ENCODE data around the gene TARDBP.

DNA sequence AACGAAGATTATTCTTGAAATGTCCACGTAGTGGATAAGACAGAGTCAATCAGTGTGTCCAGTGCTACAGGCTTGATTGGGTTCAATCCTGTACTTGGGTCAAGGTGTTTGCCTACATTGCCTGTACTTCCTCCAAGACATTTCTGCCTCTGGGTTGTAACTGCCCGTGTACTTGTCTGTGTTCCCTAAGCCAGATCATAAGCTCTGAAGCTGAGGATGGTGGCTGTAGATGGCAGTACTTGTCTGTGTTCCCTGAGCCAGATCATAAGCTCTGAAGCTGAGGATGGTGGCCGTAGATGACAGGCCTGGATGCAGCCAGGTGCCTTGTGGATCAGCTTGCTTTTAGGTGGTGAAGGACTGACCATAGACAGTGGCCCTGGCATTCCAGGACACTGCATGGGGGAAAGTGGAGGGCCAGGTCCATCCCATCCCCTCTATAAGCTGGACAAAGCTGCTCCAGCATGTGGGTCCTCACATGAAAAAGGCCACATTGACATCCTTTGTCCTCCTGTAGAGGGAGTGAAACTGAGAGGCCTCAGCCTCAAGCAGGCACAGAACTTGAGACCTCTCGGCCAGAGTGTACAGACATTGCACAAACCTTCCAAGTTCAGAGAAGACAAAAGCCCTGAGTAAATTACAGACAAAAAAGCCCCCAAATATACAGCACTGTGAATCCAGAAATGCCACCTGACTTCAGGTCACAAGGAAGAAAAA is 49.4 kb downstream of the TARDBP start:
- TF ChIP-seq JUN (IDR thresholded peaks at IDR 0.05; ENCODE audit: borderline replicate concordance, low read depth, low read length) (no peak), JUN (CRISPR knock-in tag; IDR thresholded peaks at IDR 0.05; ENCODE audit: borderline replicate concordance) (no peak), CEBPB (tag; IDR thresholded peaks at IDR 0.05) (no peak)
- TF ChIP-seq, protein P1, sequence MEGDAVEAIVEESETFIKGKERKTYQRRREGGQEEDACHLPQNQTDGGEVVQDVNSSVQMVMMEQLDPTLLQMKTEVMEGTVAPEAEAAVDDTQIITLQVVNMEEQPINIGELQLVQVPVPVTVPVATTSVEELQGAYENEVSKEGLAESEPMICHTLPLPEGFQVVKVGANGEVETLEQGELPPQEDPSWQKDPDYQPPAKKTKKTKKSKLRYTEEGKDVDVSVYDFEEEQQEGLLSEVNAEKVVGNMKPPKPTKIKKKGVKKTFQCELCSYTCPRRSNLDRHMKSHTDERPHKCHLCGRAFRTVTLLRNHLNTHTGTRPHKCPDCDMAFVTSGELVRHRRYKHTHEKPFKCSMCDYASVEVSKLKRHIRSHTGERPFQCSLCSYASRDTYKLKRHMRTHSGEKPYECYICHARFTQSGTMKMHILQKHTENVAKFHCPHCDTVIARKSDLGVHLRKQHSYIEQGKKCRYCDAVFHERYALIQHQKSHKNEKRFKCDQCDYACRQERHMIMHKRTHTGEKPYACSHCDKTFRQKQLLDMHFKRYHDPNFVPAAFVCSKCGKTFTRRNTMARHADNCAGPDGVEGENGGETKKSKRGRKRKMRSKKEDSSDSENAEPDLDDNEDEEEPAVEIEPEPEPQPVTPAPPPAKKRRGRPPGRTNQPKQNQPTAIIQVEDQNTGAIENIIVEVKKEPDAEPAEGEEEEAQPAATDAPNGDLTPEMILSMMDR (IDR thresholded peaks at IDR 0.05 in 2 of 3, conservative IDR thresholded peaks at IDR 0.05 in 1 of 3; ENCODE audit: insufficient read depth in 2 of 3, low read depth in 1 of 3, low read length in 3 of 3): peak in 2 of 3 experiments; percentile 2 to 16; a peak in 1 of 6 replicates
- TF ChIP-seq, protein P2, sequence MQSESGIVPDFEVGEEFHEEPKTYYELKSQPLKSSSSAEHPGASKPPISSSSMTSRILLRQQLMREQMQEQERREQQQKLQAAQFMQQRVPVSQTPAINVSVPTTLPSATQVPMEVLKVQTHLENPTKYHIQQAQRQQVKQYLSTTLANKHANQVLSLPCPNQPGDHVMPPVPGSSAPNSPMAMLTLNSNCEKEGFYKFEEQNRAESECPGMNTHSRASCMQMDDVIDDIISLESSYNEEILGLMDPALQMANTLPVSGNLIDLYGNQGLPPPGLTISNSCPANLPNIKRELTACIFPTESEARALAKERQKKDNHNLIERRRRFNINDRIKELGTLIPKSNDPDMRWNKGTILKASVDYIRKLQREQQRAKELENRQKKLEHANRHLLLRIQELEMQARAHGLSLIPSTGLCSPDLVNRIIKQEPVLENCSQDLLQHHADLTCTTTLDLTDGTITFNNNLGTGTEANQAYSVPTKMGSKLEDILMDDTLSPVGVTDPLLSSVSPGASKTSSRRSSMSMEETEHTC (IDR thresholded peaks at IDR 0.05): no peak

Data from K562 (cell line).